Measurements from ENCODE around the gene SLC16A8. TPM values are rescaled to one million over a fixed set of nuclear protein-coding genes. Genes with fewer than 3 reads are reported as not detected.

SLC16A8 gene
- total and polyA plus RNA-seq, 10 of the 15 experiments (the other 5 are each of a cell fraction or from before 2014, with no cell fraction given), result not detected

DNA sequence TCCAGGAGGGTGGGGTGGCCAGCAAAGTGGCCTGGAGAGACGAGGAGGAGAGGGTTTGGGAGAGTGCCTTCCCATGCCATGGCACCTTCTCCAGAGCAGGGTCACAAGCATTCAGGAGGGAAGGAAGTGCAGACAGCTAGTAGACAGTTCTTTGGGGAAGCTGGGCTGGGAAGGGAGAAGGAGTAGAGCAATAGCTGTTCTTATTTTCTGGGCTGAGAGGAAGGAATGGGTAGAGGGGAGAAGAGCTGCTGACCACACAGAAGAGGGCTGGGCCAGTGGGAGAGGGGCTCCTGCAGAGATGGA is 41.5 kb downstream of the SLC16A8 start (continued):
- TF ChIP-seq IRF3 (IDR thresholded peaks at IDR 0.05), result no peak

- Histone ChIP-seq H3K4me1 (ENCODE audit: control insufficient read depth, insufficient read depth, low read length) (no peaks in the 10 kb centered on the region), H3K36me3 (ENCODE audit: control insufficient read depth in 2 of 2, insufficient read depth in 2 of 2, low read length in 1 of 2) (no peaks in the 10 kb centered on the region), H3K4me3 (no peak overlapping the region), H3K27ac (ENCODE audit: control insufficient read depth, insufficient read depth) (no peak overlapping the region), H3K79me2 (ENCODE audit: control insufficient read depth, insufficient read depth, low read length) (no peaks in the 10 kb centered on the region), H3K9ac (ENCODE audit: control insufficient read depth, insufficient read depth, low read length) (no peak overlapping the region), H2AFZ (ENCODE audit: control insufficient read depth, low read depth, low read length) (no peak overlapping the region), H3K9me3 (replicated peaks; ENCODE audit: control insufficient read depth, insufficient read depth, low read length) (no peaks in the 10 kb centered on the region), H3K4me2 (ENCODE audit: control insufficient read depth, insufficient read depth) (no peak overlapping the region), H4K20me1 (ENCODE audit: control insufficient read depth, insufficient read depth) (no peaks in the 10 kb centered on the region), H3K27me3 (replicated peaks in 1 of 2; ENCODE audit: control insufficient read depth in 2 of 2, insufficient read depth in 2 of 2, low read length in 1 of 2) (no peaks in the 10 kb centered on the region)
- in situ Hi-C loops (cut with MboI) (no loop called here), intact Hi-C loops (cut with micrococcal nuclease; ENCODE audit: unreplicated experiment) (no loop called here)
- ChIA-PET SMC1A (ENCODE audit: uncharacterized antibody, unreplicated experiment) (interaction anchor here (0.7 kb wide), 1 partner anchor 48 kb away, joined by 3 read pairs; no protein-coding TSS in a partner anchor), RAD21 (ENCODE audit: unreplicated experiment) (no interaction called here), POLR2A (no interaction called here), CTCF (no interaction called here)
- 18% methylated on average over 5 of the region's 5 CpGs for WGBS (ENCODE audit: insufficient coverage, insufficient replicate concordance, low lambda C conversion rate, missing lambda C conversion rate)
- BruUV-seq (replicated peaks), result no TSS peak
- FAIRE-seq (no peak), ATAC-seq (no peak), DNase-seq (ENCODE audit: low read depth, low spot score) (no peak)
- TF ChIP-seq TBL1XR1 (IDR thresholded peaks at IDR 0.05; ENCODE audit: low read depth, low read length) (no peak), JUND (IDR thresholded peaks at IDR 0.05; ENCODE audit: low read depth, low read length) (no peak), NFIC (IDR thresholded peaks at IDR 0.05; ENCODE audit: low read depth, low read length) (no peak), STAT3 (IDR thresholded peaks at IDR 0.05; ENCODE audit: low read depth, low read length) (no peak), WRNIP1 (IDR thresholded peaks at IDR 0.05; ENCODE audit: borderline replicate concordance, low read depth, low read length) (no peak), EGR1 (IDR thresholded peaks at IDR 0.05; ENCODE audit: borderline replicate concordance in 1 of 2, low read depth in 2 of 2, low read length in 2 of 2) (no peak), CUX1 (IDR thresholded peaks at IDR 0.05; ENCODE audit: insufficient replicate concordance, low read depth, low read length) (no peak), CBFB (IDR thresholded peaks at IDR 0.05; ENCODE audit: low read depth) (no peak), NFYA (IDR thresholded peaks at IDR 0.05; ENCODE audit: borderline replicate concordance, low read depth, low read length) (no peak), CREM (IDR thresholded peaks at IDR 0.05; ENCODE audit: low read depth) (no peak), E4F1 (IDR thresholded peaks at IDR 0.05; ENCODE audit: borderline replicate concordance, partially characterized antibody) (no peak), IRF3 (IDR thresholded peaks at IDR 0.05) (no peak)
Observed at GRCh38 chr22:38041760-38042487, 42.1 kb downstream of the SLC16A8 start.

Data from GM12878 (cell line).